OCI-LY1 (cell line): ENCODE measurements around the gene ETV2.

Experiments used
- EZH2 ChIP-seq: fragments of 200-600 bp; sonication (generic), shearing (Covaris generic); IDR thresholded peaks from 2 replicates; pipeline ENCODE4 v1.8.0; 2017; ENCODE audit warnings: borderline replicate concordance, mixed run types, mild to moderate bottlenecking, antibody characterized with exemption, low read length, moderate library complexity, mixed read lengths
- TF ChIP-seq, protein P1 (sequence below): fragments of 200-600 bp; sonication (generic), shearing (Covaris generic); IDR thresholded peaks from 2 replicates; pipeline ENCODE4 v1.5.1; 2017; ENCODE audit warnings: mild to moderate bottlenecking, antibody characterized with exemption, low read length, moderate library complexity, mixed read lengths

- TF ChIP-seq, protein P1, sequence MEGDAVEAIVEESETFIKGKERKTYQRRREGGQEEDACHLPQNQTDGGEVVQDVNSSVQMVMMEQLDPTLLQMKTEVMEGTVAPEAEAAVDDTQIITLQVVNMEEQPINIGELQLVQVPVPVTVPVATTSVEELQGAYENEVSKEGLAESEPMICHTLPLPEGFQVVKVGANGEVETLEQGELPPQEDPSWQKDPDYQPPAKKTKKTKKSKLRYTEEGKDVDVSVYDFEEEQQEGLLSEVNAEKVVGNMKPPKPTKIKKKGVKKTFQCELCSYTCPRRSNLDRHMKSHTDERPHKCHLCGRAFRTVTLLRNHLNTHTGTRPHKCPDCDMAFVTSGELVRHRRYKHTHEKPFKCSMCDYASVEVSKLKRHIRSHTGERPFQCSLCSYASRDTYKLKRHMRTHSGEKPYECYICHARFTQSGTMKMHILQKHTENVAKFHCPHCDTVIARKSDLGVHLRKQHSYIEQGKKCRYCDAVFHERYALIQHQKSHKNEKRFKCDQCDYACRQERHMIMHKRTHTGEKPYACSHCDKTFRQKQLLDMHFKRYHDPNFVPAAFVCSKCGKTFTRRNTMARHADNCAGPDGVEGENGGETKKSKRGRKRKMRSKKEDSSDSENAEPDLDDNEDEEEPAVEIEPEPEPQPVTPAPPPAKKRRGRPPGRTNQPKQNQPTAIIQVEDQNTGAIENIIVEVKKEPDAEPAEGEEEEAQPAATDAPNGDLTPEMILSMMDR = no peak
- TF ChIP-seq EZH2 = no peak
Measured at GRCh38 chr19:35619290-35619923, 22.1 kb upstream of the ETV2 start.
